ENCODE measurements around the gene ANKS1A. TPM values are rescaled to one million over a fixed set of nuclear protein-coding genes. Genes with fewer than 3 reads are reported as not detected.

Gene ANKS1A
- total and polyA plus RNA-seq, 2 of the 4 experiments (the other 2 are of a cell fraction) = 7.2 to 7.5 TPM

GRCh38 chr6:35019171-35019570 is 130.1 kb downstream of the ANKS1A start:
- CTCF ChIA-PET = no interaction called here
- H3K4me2 ChIP-seq (ENCODE audit: low read depth, low read length) = peak overlapping the region; percentile 24
- no peak overlapping the region for H2AFZ ChIP-seq (replicated peaks; ENCODE audit: low read length, poor library complexity)
- ATAC-seq (ENCODE audit: low read depth) = no peak
- H4K91ac ChIP-seq (ENCODE audit: insufficient read depth, low read depth, low read length) = no peak overlapping the region
- no peak overlapping the region for H3K4me3 ChIP-seq (ENCODE audit: insufficient read depth, low read depth, low read length)
- POLR2A ChIA-PET (ENCODE audit: unreplicated experiment) = no interaction called here
- no peak overlapping the region for H2AK9ac ChIP-seq (replicated peaks; ENCODE audit: low read depth, low read length, poor library complexity)
- intact Hi-C loops (cut with micrococcal nuclease) = loop anchor here (5.0 kb wide), 1 partner anchor 33 kb away; no protein-coding TSS in a partner anchor
- no peaks in the 10 kb centered on the region for H3K36me3 ChIP-seq (ENCODE audit: control insufficient read depth, insufficient read depth, low read length)
- no TSS peak for BruUV-seq (replicated peaks)
- H3K79me1 ChIP-seq (ENCODE audit: low read depth in 1 of 2, low read length in 2 of 2) = peaks cover 9 to 13% of the 10 kb centered on the region in 2 experiments; a peak in 3 of 4 replicates
- no peak overlapping the region for H3K56ac ChIP-seq (ENCODE audit: extremely low read depth, insufficient read depth, low read length)
- H3K14ac ChIP-seq (replicated peaks; ENCODE audit: low read depth, low read length) = no peak overlapping the region
- H3K9ac ChIP-seq (ENCODE audit: low read depth, low read length) = no peak overlapping the region
- no peak overlapping the region for H3K4ac ChIP-seq (ENCODE audit: low read depth, low read length)
- no peak overlapping the region for H4K8ac ChIP-seq (ENCODE audit: low read depth in 2 of 2, low read length in 2 of 2)
- H4K5ac ChIP-seq (ENCODE audit: low read depth, low read length) = no peak overlapping the region; the same call in 1 of the 2 replicates
- TF ChIP-seq BHLHE40 (IDR thresholded peaks at IDR 0.05; ENCODE audit: low read depth, low read length) = no peak
- TF ChIP-seq, protein P1, sequence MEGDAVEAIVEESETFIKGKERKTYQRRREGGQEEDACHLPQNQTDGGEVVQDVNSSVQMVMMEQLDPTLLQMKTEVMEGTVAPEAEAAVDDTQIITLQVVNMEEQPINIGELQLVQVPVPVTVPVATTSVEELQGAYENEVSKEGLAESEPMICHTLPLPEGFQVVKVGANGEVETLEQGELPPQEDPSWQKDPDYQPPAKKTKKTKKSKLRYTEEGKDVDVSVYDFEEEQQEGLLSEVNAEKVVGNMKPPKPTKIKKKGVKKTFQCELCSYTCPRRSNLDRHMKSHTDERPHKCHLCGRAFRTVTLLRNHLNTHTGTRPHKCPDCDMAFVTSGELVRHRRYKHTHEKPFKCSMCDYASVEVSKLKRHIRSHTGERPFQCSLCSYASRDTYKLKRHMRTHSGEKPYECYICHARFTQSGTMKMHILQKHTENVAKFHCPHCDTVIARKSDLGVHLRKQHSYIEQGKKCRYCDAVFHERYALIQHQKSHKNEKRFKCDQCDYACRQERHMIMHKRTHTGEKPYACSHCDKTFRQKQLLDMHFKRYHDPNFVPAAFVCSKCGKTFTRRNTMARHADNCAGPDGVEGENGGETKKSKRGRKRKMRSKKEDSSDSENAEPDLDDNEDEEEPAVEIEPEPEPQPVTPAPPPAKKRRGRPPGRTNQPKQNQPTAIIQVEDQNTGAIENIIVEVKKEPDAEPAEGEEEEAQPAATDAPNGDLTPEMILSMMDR (conservative IDR thresholded peaks at IDR 0.05; ENCODE audit: low read depth, low read length) = no peak
- no peak for TF ChIP-seq ELK1 (IDR thresholded peaks at IDR 0.05; ENCODE audit: borderline replicate concordance, low read depth, low read length)
- no peak for TF ChIP-seq CHD1 (IDR thresholded peaks at IDR 0.05; ENCODE audit: low read depth, low read length)
- no peak for TF ChIP-seq POLR2A (IDR thresholded peaks at IDR 0.05; ENCODE audit: low read depth, low read length)
- TF ChIP-seq RAD21 (IDR thresholded peaks at IDR 0.05; ENCODE audit: low read length) = no peak
- TF ChIP-seq USF2 (IDR thresholded peaks at IDR 0.05; ENCODE audit: low read depth, low read length) = no peak
- no peak for TF ChIP-seq MXI1 (IDR thresholded peaks at IDR 0.05; ENCODE audit: borderline replicate concordance, low read depth, low read length)
- no peak for TF ChIP-seq SMC3 (IDR thresholded peaks at IDR 0.05; ENCODE audit: low read depth, low read length)
- no peak for DNase-seq
- no peak overlapping the region for H3K23ac ChIP-seq (ENCODE audit: low read depth, low read length)
- dilution Hi-C loops (cut with HindIII; ENCODE audit: low sequenced_read_pairs, unreplicated experiment) = no loop called here
- H3K4me1 ChIP-seq (ENCODE audit: control insufficient read depth, insufficient read depth, low read length) = peaks cover 29% of the 10 kb centered on the region
- no peaks in the 10 kb centered on the region for H3K27me3 ChIP-seq (ENCODE audit: control insufficient read depth, insufficient read depth, low read length)
- H3K27ac ChIP-seq (ENCODE audit: insufficient read depth, low read length) = no peak overlapping the region
- H3K9me3 ChIP-seq (ENCODE audit: control insufficient read depth, insufficient read depth, low read length) = no peaks in the 10 kb centered on the region
- H4K20me1 ChIP-seq (ENCODE audit: insufficient read depth, low read length) = no peaks in the 10 kb centered on the region
- H2BK120ac ChIP-seq (ENCODE audit: low read depth, low read length) = no peak overlapping the region
- no peak overlapping the region; the same call in 1 of the 2 replicates for H3K18ac ChIP-seq (ENCODE audit: low read depth, low read length)
- no peak overlapping the region for H2BK5ac ChIP-seq (ENCODE audit: low read depth, low read length, poor library complexity, severe bottlenecking)
- no peak overlapping the region for H2BK15ac ChIP-seq (ENCODE audit: low read depth, low read length)
- WGBS, 2 experiments (ENCODE audit: extremely low coverage in 2 of 2, insufficient read length in 1 of 2) = 100% methylated on average over 1 of the region's 1 CpG; no CpG with 5 or more reads in 1 of the 2 experiments
- H3K9me1 ChIP-seq (ENCODE audit: insufficient read depth, low read length) = peaks cover 19% of the 10 kb centered on the region
- H2BK20ac ChIP-seq (ENCODE audit: low read depth, low read length) = no peak overlapping the region
- in situ Hi-C loops (cut with MboI; ENCODE audit: low sequenced_read_pairs) = no loop called here
- no peak overlapping the region for H2AK5ac ChIP-seq (ENCODE audit: low read depth, low read length)

Measured in IMR-90 (cell line).